Keratinocyte (primary cell): ENCODE measurements around the gene TPSAB1. TPM values are rescaled to one million over a fixed set of nuclear protein-coding genes. Genes with fewer than 3 reads are reported as not detected.

Experiments used
- DNase-seq: peaks from one replicate; pipeline ENCODE4 v3.0.0-alpha.2; 2011; ENCODE audit warnings: low read depth, missing footprints, low spot score
- FAIRE-seq: peaks from 2 replicates; lab custom pipeline; 2011; peaks lifted over from hg19 to GRCh38; lab: Jason Lieb, UNC
- H2AFZ ChIP-seq: 2 replicates; pipeline ENCODE4 v1.6.0; 2012; ENCODE audit warnings: low read length, control low read depth, inconsistent platforms; ENCODE audit not compliant: control insufficient read depth
- H3K27ac ChIP-seq: 2 replicates; pipeline ENCODE4 v1.5.1; 2011; ENCODE audit warnings: low read length; ENCODE audit not compliant: control insufficient read depth, insufficient read depth
- H3K27me3 ChIP-seq: 3 replicates; pipeline ENCODE4 v1.6.0; 2011; ENCODE audit warnings: low read length; ENCODE audit not compliant: control insufficient read depth, insufficient read depth; ENCODE audit errors: extremely low read depth
- H3K36me3 ChIP-seq, 2 experiments: 2 replicates in 1 of 2; 3 replicates in 1 of 2; pipeline ENCODE4 v1.5.1; 2011; ENCODE audit warnings: low read length in 2 of 2, mild to moderate bottlenecking in 1 of 2; ENCODE audit not compliant: control insufficient read depth in 2 of 2, insufficient read depth in 2 of 2; ENCODE audit errors: extremely low read depth in 1 of 2
- H3K4me1 ChIP-seq: 3 replicates; pipeline ENCODE4 v1.5.1; 2011; ENCODE audit warnings: low read length; ENCODE audit not compliant: control insufficient read depth, insufficient read depth; ENCODE audit errors: extremely low read depth
- H3K4me2 ChIP-seq: 3 replicates; pipeline ENCODE4 v1.6.0; 2011; ENCODE audit warnings: low read depth, low read length; ENCODE audit not compliant: control insufficient read depth, insufficient read depth; ENCODE audit errors: extremely low read depth
- H3K4me3 ChIP-seq, 3 experiments: fragments of 200-600 bp in 1 of 3; sonication (generic) in 1 of 3; 2 replicates in 2 of 3; 3 replicates in 1 of 3; pipeline ENCODE4 v1.5.1; 2011 to 2016; ENCODE audit warnings: low read length in 3 of 3, mild to moderate bottlenecking in 3 of 3, control low read depth in 2 of 3, inconsistent platforms in 1 of 3, low read depth in 1 of 3, mixed read lengths in 1 of 3, mixed run types in 1 of 3, moderate library complexity in 1 of 3; ENCODE audit not compliant: control insufficient read depth in 2 of 3, insufficient read depth in 2 of 3; ENCODE audit errors: extremely low read depth in 1 of 3
- H3K79me2 ChIP-seq: 2 replicates; pipeline ENCODE4 v1.6.0; 2012; ENCODE audit warnings: low read length; ENCODE audit not compliant: control insufficient read depth, insufficient read depth
- H3K9ac ChIP-seq: 3 replicates; pipeline ENCODE4 v1.6.0; 2011; ENCODE audit warnings: low read length; ENCODE audit not compliant: control insufficient read depth, insufficient read depth; ENCODE audit errors: extremely low read depth
- H3K9me1 ChIP-seq: 3 replicates; pipeline ENCODE4 v1.6.0; 2011; ENCODE audit warnings: low read length; ENCODE audit not compliant: control insufficient read depth, insufficient read depth; ENCODE audit errors: extremely low read depth
- H3K9me3 ChIP-seq: 2 replicates; pipeline ENCODE4 v1.5.1; 2012; ENCODE audit warnings: low read depth, low read length; ENCODE audit not compliant: control insufficient read depth
- H4K20me1 ChIP-seq: 3 replicates; pipeline ENCODE4 v1.6.0; 2011; ENCODE audit warnings: low read length; ENCODE audit not compliant: control insufficient read depth, insufficient read depth; ENCODE audit errors: extremely low read depth
- EZH2 ChIP-seq: IDR thresholded peaks from one replicate; pipeline ENCODE4 v1.6.1; 2012; ENCODE audit warnings: inconsistent platforms, mild to moderate bottlenecking, low read length, moderate library complexity
- dilution Hi-C: fragments of 300-500 bp; cut with MboI; formaldehyde crosslinking; loops from one replicate; pipeline ENCODE4 v1.7.0; 2020; ENCODE audit warnings: low sequenced_read_pairs; ENCODE audit not compliant: extremely low pct_ligation_motif_present
- polyA plus RNA-seq, 5 experiments: library from polyadenylated mRNA; depleted of rRNA in 3 of 5; stranded (reverse) in 3 of 5; stranded (forward) in 1 of 5; unstranded in 1 of 5; fragments of >200 nt; gene quantifications; 1 replicate in 1 of 5; 2 replicates in 3 of 5; 3 replicates in 1 of 5; pipeline versions ENCODE4 v1.2.1 to v1.2.3, GENCODE V29; 2011 to 2012; ENCODE audit warnings: missing spikeins in 2 of 5, low read depth in 1 of 5, low replicate concordance in 1 of 5
- TF ChIP-seq, protein P1 (sequence below), 3 experiments: IDR thresholded peaks in 1 of 3; conservative IDR thresholded peaks in 1 of 3; optimal IDR thresholded peaks in 1 of 3; 2 replicates in 2 of 3; 3 replicates in 1 of 3; pipeline versions ENCODE3 to v1.5.1; 2011; ENCODE audit warnings: low read length in 3 of 3, mild to moderate bottlenecking in 3 of 3, moderate library complexity in 2 of 3, control low read depth in 1 of 3, inconsistent platforms in 1 of 3; ENCODE audit not compliant: insufficient read depth in 2 of 3; ENCODE audit errors: extremely low read depth in 1 of 3

TPSAB1 gene
- polyA plus RNA-seq, 1 donor (not counting 4 experiments of a cell fraction or from before 2014, with no cell fraction given) = not detected

- no peak overlapping the region for H3K27ac ChIP-seq
- no peaks in the 10 kb centered on the region for H3K79me2 ChIP-seq
- no peaks in the 10 kb centered on the region for H4K20me1 ChIP-seq
- no peaks in the 10 kb centered on the region for H3K9me3 ChIP-seq
- H3K4me3 ChIP-seq = no peak overlapping the region
- H3K9ac ChIP-seq = no peak overlapping the region
- H3K36me3 ChIP-seq = no peaks in the 10 kb centered on the region
- H3K27me3 ChIP-seq = peaks cover 9% of the 10 kb centered on the region
- no peak for DNase-seq
- H3K4me1 ChIP-seq = no peaks in the 10 kb centered on the region
- TF ChIP-seq, protein P1, sequence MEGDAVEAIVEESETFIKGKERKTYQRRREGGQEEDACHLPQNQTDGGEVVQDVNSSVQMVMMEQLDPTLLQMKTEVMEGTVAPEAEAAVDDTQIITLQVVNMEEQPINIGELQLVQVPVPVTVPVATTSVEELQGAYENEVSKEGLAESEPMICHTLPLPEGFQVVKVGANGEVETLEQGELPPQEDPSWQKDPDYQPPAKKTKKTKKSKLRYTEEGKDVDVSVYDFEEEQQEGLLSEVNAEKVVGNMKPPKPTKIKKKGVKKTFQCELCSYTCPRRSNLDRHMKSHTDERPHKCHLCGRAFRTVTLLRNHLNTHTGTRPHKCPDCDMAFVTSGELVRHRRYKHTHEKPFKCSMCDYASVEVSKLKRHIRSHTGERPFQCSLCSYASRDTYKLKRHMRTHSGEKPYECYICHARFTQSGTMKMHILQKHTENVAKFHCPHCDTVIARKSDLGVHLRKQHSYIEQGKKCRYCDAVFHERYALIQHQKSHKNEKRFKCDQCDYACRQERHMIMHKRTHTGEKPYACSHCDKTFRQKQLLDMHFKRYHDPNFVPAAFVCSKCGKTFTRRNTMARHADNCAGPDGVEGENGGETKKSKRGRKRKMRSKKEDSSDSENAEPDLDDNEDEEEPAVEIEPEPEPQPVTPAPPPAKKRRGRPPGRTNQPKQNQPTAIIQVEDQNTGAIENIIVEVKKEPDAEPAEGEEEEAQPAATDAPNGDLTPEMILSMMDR (optimal IDR thresholded peaks at IDR 0.05 in 1 of 3, IDR thresholded peaks at IDR 0.05 in 1 of 3, conservative IDR thresholded peaks at IDR 0.05 in 1 of 3; ENCODE audit: extremely low read depth in 1 of 3, insufficient read depth in 2 of 3, low read length in 3 of 3) = no peak
- TF ChIP-seq EZH2 = no peak
- dilution Hi-C loops = no loop called here
- H3K4me2 ChIP-seq = no peak overlapping the region
- no peak for FAIRE-seq
- no peaks in the 10 kb centered on the region for H3K9me1 ChIP-seq
- no peak overlapping the region for H2AFZ ChIP-seq
These were observed 36.0 kb downstream of the TPSAB1 start for GRCh38 chr16:1276580-1276878.

- H3K27ac ChIP-seq = no peak overlapping the region
- H3K9ac ChIP-seq = no peak overlapping the region
- no peaks in the 10 kb centered on the region for H3K36me3 ChIP-seq
- DNase-seq = no peak
- H3K27me3 ChIP-seq = peaks cover 9% of the 10 kb centered on the region
- H3K4me2 ChIP-seq = no peak overlapping the region
- no peak for TF ChIP-seq EZH2
- TF ChIP-seq, protein P1 (optimal IDR thresholded peaks at IDR 0.05 in 1 of 3, IDR thresholded peaks at IDR 0.05 in 1 of 3, conservative IDR thresholded peaks at IDR 0.05 in 1 of 3; ENCODE audit: extremely low read depth in 1 of 3, insufficient read depth in 2 of 3, low read length in 3 of 3) = no peak
- H3K79me2 ChIP-seq = no peaks in the 10 kb centered on the region
- dilution Hi-C loops = no loop called here
- H4K20me1 ChIP-seq = no peaks in the 10 kb centered on the region
- no peaks in the 10 kb centered on the region for H3K9me1 ChIP-seq
- H2AFZ ChIP-seq = no peak overlapping the region
- H3K4me1 ChIP-seq = no peaks in the 10 kb centered on the region
- H3K9me3 ChIP-seq = no peaks in the 10 kb centered on the region
- no peak overlapping the region for H3K4me3 ChIP-seq
- FAIRE-seq = no peak
These were observed 36.7 kb downstream of the TPSAB1 start for GRCh38 chr16:1277151-1277598.
